K562 (cell line): ENCODE results near the gene OGFR. TPM values are rescaled to one million over a fixed set of nuclear protein-coding genes. Genes with fewer than 3 reads are reported as not detected.

Experiments used
- BCL6 ChIP-seq: fragments of 250-450 bp; sonication (Bioruptor Pico); IDR thresholded peaks from 2 replicates; pipeline ENCODE4 v1.4.0; 2020
- BRF1 ChIP-seq: IDR thresholded peaks from 3 replicates; pipeline ENCODE4 v1.6.1; 2011; ENCODE audit warnings: borderline replicate concordance, mild to moderate bottlenecking; ENCODE audit not compliant: insufficient read length; ENCODE audit errors: extremely low read depth
- CEBPB ChIP-seq: fragments of 450-650 bp; IDR thresholded peaks from 2 replicates; pipeline ENCODE4 v1.6.1; 2016; ENCODE audit warnings: missing genetic modification characterization, missing compliant biosample characterization
- E2F3 ChIP-seq: fragments of 250-450 bp; sonication (Bioruptor Pico); IDR thresholded peaks from 2 replicates; pipeline ENCODE4 v1.4.0; 2020; ENCODE audit warnings: mild to moderate bottlenecking
- EP400 ChIP-seq: fragments of 450-650 bp; IDR thresholded peaks from 2 replicates; pipeline ENCODE4 v1.6.1; 2017; ENCODE audit warnings: antibody characterized with exemption, mild to moderate bottlenecking, moderate library complexity
- FOXA1 ChIP-seq: fragments of 450-650 bp; IDR thresholded peaks from 2 replicates; pipeline ENCODE4 v1.6.1; 2016; ENCODE audit warnings: mild to moderate bottlenecking, borderline replicate concordance
- KDM4B ChIP-seq, 2 experiments: fragments of 450-650 bp in 1 of 2; sonication (generic) in 1 of 2; IDR thresholded peaks; 2 replicates each; pipeline ENCODE4 v1.6.1; 2016 to 2017; ENCODE audit warnings: borderline replicate concordance in 2 of 2, antibody characterized with exemption in 1 of 2, low read depth in 1 of 2, mild to moderate bottlenecking in 1 of 2
- KHSRP ChIP-seq: fragments of 450-650 bp; IDR thresholded peaks from 2 replicates; pipeline ENCODE4 v1.6.1; 2017
- MTA3 ChIP-seq: fragments of 450-650 bp; formaldehyde crosslinking; IDR thresholded peaks from 2 replicates; pipeline ENCODE4 v1.6.1; 2017; ENCODE audit warnings: mild to moderate bottlenecking, borderline replicate concordance
- NFIX ChIP-seq: fragments of 250-450 bp; sonication (Bioruptor Pico); IDR thresholded peaks from 2 replicates; pipeline ENCODE4 v1.4.0; 2020; ENCODE audit warnings: low read depth, mild to moderate bottlenecking, moderate library complexity
- NR2C1 ChIP-seq, 2 experiments: fragments of 450-650 bp; IDR thresholded peaks; 2 replicates each; pipeline ENCODE4 v1.6.1; 2017; ENCODE audit warnings: mild to moderate bottlenecking in 2 of 2, antibody characterized with exemption in 1 of 2, inconsistent platforms in 1 of 2, missing compliant biosample characterization in 1 of 2, missing genetic modification characterization in 1 of 2
- NRF1 ChIP-seq, 2 experiments: fragments of 450-650 bp; IDR thresholded peaks in 1 of 2; conservative IDR thresholded peaks in 1 of 2; 2 replicates each; pipeline ENCODE4 v1.6.1; 2014; ENCODE audit warnings: mild to moderate bottlenecking in 2 of 2
- PHB2 ChIP-seq: fragments of 450-650 bp; IDR thresholded peaks from 2 replicates; pipeline ENCODE4 v1.6.1; 2017; ENCODE audit warnings: low read depth
- RBM22 ChIP-seq: fragments of 200-400 bp; formaldehyde crosslinking; IDR thresholded peaks from 2 replicates; pipeline ENCODE4 v1.6.1; 2018; ENCODE audit warnings: low read length, low read depth; ENCODE audit not compliant: poor library complexity, severe bottlenecking
- SRSF7 ChIP-seq: fragments of 200-400 bp; formaldehyde crosslinking; optimal IDR thresholded peaks from 2 replicates; pipeline ENCODE3; 2017; ENCODE audit warnings: mild to moderate bottlenecking, low read depth, low read length
- TCF7 ChIP-seq: sonication (generic); IDR thresholded peaks from 2 replicates; pipeline ENCODE4 v1.6.1; 2016; ENCODE audit warnings: antibody characterized with exemption, borderline replicate concordance
- TGIF2 ChIP-seq: sonication (generic); formaldehyde crosslinking; IDR thresholded peaks from 2 replicates; pipeline ENCODE4 v1.8.1; 2022; ENCODE audit warnings: mild to moderate bottlenecking, missing genetic modification reagents, moderate library complexity
- ZMIZ1 ChIP-seq, 2 experiments: fragments of 150-350 bp in 1 of 2; IDR thresholded peaks; 2 replicates each; pipeline ENCODE4 v1.6.1; 2012 to 2016; ENCODE audit warnings: low read depth in 2 of 2, low read length in 2 of 2, mild to moderate bottlenecking in 1 of 2, moderate library complexity in 1 of 2
- ZNF263 ChIP-seq: sonication (generic); formaldehyde crosslinking; IDR thresholded peaks from 2 replicates; pipeline ENCODE4 v1.8.0; 2022; ENCODE audit warnings: mild to moderate bottlenecking, missing genetic modification reagents, borderline replicate concordance
- ZNF311 ChIP-seq: fragments of 250-450 bp; sonication (Bioruptor Pico); IDR thresholded peaks from 2 replicates; pipeline ENCODE4 v1.4.0; 2020; ENCODE audit warnings: mild to moderate bottlenecking, moderate library complexity
- ZNF398 ChIP-seq: fragments of 250-450 bp; sonication (Bioruptor Pico); IDR thresholded peaks from 2 replicates; pipeline ENCODE4 v1.8.0; 2021; ENCODE audit warnings: moderate library complexity, mild to moderate bottlenecking, inconsistent platforms
- ZNF699 ChIP-seq: fragments of 250-450 bp; sonication (Bioruptor Pico); IDR thresholded peaks from 2 replicates; pipeline ENCODE4 v1.8.0; 2021; ENCODE audit warnings: mild to moderate bottlenecking, moderate library complexity; ENCODE audit not compliant: insufficient replicate concordance
- ZNF707 ChIP-seq: fragments of 250-450 bp; sonication (Bioruptor Pico); conservative IDR thresholded peaks from 2 replicates; pipeline ENCODE4 v1.8.0; 2022; ENCODE audit warnings: inconsistent platforms, mild to moderate bottlenecking, moderate library complexity
- ZNF717 ChIP-seq: fragments of 250-450 bp; sonication (Bioruptor Pico); IDR thresholded peaks from 2 replicates; pipeline ENCODE4 v1.5.0; 2021
- ZNF76 ChIP-seq: fragments of 250-450 bp; sonication (Bioruptor Pico); IDR thresholded peaks from 2 replicates; pipeline ENCODE4 v1.4.0; 2020; ENCODE audit warnings: mild to moderate bottlenecking, moderate library complexity, borderline replicate concordance
- polyA plus RNA-seq, 8 experiments: library from polyadenylated mRNA; depleted of rRNA in 4 of 8; stranded (reverse) in 5 of 8; unstranded in 3 of 8; fragments of >200 nt; fragmentation: Nextera tagmentation in 2 of 8; fragmentation: Illumina TruSeq in 1 of 8; extraction: Ambion mirVana in 2 of 8; extraction: Trizol in 1 of 8; gene quantifications; 2 replicates each; pipeline versions ENCODE4 v1.2.1 to v1.2.3, GENCODE V29; 2011 to 2014; ENCODE audit warnings: inconsistent platforms in 1 of 8, missing spikeins in 1 of 8
- total RNA-seq, 7 experiments: library from RNA; depleted of rRNA in 6 of 7; stranded (reverse); fragments of >200 nt in 6 of 7; fragmentation: Illumina TruSeq in 2 of 7; extraction: Trizol in 2 of 7; gene quantifications; 2 replicates each; pipeline versions ENCODE4 v1.2.1 to v1.2.3, GENCODE V29; 2011 to 2021; ENCODE audit warnings: low replicate concordance in 1 of 7

OGFR gene
- total and polyA plus RNA-seq, 9 of the 15 experiments (the other 6 are each of a cell fraction or from before 2014, with no cell fraction given) = 0.39 to 56.3 (median 17.5) TPM

- no peak for TF ChIP-seq KHSRP
- peak; percentile 57; the same call in 1 of the 2 replicates for TF ChIP-seq ZNF76 (CRISPR knock-in tag)
- TF ChIP-seq ZMIZ1 (IDR thresholded peaks at IDR 0.05; ENCODE audit: low read depth in 2 of 2, low read length in 2 of 2) = no peak
- no peak for TF ChIP-seq ZNF263 (CRISPR knock-in tag)
- no peak for TF ChIP-seq PHB2
- no peak for TF ChIP-seq NFIX (CRISPR knock-in tag)
- TF ChIP-seq ZNF699 = no peak
- TF ChIP-seq ZNF707 (CRISPR knock-in tag) = no peak
- TF ChIP-seq TGIF2 (CRISPR knock-in tag) = no peak
- no peak for TF ChIP-seq KDM4B (IDR thresholded peaks at IDR 0.05; ENCODE audit: borderline replicate concordance in 2 of 2, low read depth in 1 of 2)
- peak; percentile 80 to 83 for TF ChIP-seq NRF1 (conservative IDR thresholded peaks at IDR 0.05 in 1 of 2, IDR thresholded peaks at IDR 0.05 in 1 of 2)
- no peak for TF ChIP-seq RBM22
- TF ChIP-seq BRF1 = no peak
- no peak for TF ChIP-seq BCL6
- no peak for TF ChIP-seq E2F3 (CRISPR knock-in tag)
- no peak for TF ChIP-seq ZNF717
- no peak for TF ChIP-seq TCF7
- no peak for TF ChIP-seq FOXA1
- no peak for TF ChIP-seq CEBPB (tag)
- TF ChIP-seq NR2C1 (IDR thresholded peaks at IDR 0.05) = no peak
- TF ChIP-seq NR2C1 (tag; IDR thresholded peaks at IDR 0.05) = no peak
- TF ChIP-seq ZNF398 (CRISPR knock-in tag) = no peak
- TF ChIP-seq ZNF311 (CRISPR knock-in tag) = no peak
- no peak for TF ChIP-seq SRSF7
- TF ChIP-seq MTA3 = 0 out of 2 replicates have a peak, but pooled peaks have one; percentile 39
- TF ChIP-seq EP400 = peak; percentile 68
Measured at GRCh38 chr20:62795023-62795761, 9.4 kb upstream of the OGFR start (continued).
